Measurements from ENCODE around the gene ITGAL.
A peak's percentile ranks its signal among the peaks of the same experiment; 100 is the strongest.
"Not testable (repeated sequence)": the region's sequence is repeated elsewhere in the genome, so short reads cannot be mapped to it uniquely, and the experiment has no call there.

The ITGAL gene

GRCh38 chr16:30491744-30492308, 19.3 kb downstream of the ITGAL start:
- peak; percentile 40 for DNase-seq (ENCODE audit: low read depth)

DNA sequence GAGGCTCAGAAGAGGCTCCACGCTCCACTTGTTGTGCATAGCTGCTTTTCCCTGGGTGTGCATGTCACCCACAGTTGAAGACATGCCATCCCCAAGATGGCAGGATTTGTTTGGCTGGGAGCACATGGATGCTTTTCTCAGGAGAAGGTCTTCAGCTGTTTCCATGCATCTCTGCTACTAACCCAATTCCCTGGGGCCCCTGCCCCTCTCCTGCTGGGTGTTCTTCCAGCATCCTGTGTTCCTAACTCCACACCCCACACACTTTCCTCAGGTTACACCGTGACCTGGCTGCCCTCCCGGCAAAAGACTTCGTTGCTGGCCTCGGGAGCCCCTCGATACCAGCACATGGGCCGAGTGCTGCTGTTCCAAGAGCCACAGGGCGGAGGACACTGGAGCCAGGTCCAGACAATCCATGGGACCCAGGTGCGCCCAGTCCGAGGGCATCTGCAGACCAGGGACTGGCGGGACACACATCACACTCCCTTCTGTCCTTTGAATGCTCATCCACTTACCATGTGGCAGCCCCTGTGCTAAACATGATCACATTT, 21.5 kb downstream of the ITGAL start:
- no peak for DNase-seq (ENCODE audit: low read depth)

- no peak for DNase-seq (ENCODE audit: low read depth)
Observed at GRCh38 chr16:30494709-30495108, 22.2 kb downstream of the ITGAL start.

DNA sequence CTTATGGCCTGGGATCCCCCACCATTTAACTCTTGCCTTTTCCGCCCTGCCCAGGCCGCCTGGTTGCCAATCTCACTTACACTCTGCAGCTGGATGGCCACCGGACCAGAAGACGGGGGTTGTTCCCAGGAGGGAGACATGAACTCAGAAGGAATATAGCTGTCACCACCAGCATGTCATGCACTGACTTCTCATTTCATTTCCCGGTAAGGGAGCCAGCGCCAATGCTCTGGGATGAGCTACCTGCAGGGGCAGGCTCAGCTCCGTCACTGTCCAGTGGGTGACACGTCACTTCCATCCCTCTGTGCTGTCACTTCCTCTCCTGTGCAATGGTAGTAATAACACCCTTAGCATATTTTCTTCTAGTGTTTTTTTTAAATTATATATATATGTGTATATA, 26.7 kb downstream of the ITGAL start:
- no peak for DNase-seq (ENCODE audit: low read depth)

DNA sequence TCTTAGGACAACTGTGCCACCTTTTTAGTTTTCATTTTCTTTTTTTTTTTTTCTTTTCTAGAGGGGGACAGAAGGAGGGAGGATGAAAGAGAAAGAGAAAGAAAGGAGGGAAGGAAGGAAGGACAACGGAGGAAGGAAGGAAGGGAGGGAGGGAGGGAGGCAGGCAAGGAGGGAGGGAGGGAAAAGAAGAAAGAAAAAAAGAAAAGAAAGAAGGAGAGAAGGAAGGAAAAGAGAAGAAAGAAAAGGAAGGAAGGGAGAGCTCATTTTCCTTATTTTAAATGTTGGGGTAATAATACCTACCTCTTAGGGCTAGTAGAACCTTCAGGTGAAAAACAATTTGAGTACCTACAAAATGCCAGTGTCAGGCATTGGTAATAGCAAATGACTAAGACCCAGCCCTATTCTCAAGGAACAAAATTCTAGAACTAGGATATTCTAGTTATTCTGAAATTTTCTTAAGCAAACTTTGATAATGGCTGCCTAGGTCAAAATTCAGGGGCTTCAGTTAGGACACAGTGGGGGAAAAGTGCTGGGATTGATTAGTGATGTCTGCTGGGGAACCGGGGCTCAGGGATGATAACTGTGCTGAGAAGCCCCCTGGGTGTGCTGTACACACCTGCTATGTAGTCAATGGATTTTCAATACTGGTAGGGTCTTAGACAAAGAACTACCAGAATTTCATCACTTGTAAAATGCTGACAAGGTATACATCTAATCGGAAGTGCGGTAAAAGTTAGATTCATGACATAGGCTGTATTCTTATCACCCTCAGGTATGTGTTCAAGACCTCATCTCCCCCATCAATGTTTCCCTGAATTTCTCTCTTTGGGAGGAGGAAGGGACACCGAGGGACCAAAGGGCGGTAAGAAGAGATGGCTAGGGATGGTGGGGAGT, 31.1 kb downstream of the ITGAL start:
- no peak for DNase-seq (ENCODE audit: low read depth)

GRCh38 chr16:30509081-30509765, 36.7 kb downstream of the ITGAL start:
- DNase-seq (ENCODE audit: low read depth) = no peak

DNA sequence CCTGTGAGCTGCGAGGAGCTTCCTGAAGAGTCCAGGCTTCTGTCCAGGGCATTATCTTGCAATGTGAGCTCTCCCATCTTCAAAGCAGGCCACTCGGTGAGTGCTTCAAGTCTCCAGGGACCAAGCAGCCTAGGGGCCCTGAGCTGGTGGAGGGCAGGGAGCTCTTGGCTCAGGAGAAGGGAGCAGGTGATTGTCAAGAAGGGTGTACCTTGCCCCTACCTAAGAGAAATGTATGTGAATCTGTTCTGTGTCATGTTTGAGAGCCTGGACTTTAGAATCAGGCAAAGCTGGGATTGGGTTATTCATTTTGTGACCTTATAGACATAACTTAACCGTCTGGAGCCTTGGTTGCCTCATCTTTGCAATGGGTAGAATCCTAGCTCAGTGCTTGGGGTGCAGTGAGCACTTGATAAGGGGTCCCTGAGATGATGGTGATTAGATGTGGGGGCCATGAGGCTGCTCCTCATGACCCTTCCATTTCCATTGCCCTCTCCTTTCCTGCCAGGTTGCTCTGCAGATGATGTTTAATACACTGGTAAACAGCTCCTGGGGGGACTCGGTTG, 37.9 kb downstream of the ITGAL start:
- DNase-seq (ENCODE audit: low read depth) = no peak

GRCh38 chr16:30511509-30511908, 39.0 kb downstream of the ITGAL start:
- DNase-seq (ENCODE audit: low read depth) = no peak

DNA sequence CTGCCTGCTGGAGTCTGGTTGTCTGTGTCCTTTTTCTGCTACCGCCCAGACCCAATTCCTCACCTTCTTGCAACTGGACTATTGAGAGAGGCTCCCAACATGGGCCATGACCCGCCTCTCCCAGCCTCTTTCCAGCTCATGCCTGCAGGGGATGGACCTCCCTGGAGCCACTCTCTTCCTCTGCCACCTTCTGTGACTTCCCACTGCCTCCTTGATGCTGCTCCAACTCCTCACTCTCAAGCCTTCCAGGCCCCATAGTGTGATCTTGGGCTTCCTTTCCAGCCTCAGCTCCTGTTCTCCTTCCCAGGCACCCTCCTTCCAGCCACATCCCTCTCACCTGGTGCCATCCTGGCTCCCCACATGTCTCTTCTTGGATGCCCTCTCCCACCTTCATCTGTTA, 42.7 kb downstream of the ITGAL start:
- no peak for DNase-seq (ENCODE audit: low read depth)

GRCh38 chr16:30518552-30518951, 46.0 kb downstream of the ITGAL start:
- no peak for DNase-seq (ENCODE audit: low read depth)

DNA sequence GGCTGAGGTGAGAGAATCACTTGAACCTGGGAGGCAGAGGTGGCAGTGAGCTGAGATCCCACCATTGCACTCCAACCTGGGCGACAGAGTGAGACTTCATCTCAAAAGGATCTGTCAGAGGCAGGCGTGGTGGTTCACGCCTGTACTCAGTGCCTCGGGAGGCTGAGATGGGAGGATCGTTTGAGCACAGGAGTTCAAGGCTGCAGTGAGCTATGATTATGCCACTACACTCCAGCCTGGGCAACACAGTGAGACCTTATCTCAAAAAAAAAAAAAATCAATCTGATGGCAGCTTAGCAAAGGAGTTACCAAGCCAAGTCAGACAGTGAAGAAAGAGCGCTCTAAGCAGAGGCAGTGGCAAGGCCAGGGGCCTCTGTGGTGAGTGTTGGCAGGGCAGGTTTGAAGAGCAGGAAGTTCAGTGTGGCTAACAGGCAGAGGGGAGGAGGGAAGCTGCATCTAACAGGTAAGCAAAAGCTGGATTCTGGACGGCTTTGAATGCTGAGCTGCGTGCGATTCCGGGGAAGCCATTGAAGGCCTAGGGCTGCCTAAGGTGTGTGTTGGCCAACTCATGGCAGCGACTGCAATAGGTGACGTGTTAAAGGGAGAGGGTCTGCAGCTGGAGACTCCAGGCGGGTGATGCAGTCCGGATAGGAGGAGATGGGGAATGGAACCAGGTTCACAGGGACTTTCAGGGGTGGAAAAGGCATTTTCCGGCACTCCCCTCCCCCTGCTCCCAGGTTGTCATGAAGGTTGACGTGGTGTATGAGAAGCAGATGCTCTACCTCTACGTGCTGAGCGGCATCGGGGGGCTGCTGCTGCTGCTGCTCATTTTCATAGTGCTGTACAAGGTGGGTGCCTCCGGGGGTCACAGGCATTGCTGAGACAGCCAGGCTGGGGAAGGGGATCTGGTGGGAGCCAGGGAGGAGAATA, 46.8 kb downstream of the ITGAL start:
- no peak for DNase-seq (ENCODE audit: low read depth)

GRCh38 chr16:30521476-30521872, 48.9 kb downstream of the ITGAL start:
- DNase-seq (ENCODE audit: low read depth) = no peak

DNA sequence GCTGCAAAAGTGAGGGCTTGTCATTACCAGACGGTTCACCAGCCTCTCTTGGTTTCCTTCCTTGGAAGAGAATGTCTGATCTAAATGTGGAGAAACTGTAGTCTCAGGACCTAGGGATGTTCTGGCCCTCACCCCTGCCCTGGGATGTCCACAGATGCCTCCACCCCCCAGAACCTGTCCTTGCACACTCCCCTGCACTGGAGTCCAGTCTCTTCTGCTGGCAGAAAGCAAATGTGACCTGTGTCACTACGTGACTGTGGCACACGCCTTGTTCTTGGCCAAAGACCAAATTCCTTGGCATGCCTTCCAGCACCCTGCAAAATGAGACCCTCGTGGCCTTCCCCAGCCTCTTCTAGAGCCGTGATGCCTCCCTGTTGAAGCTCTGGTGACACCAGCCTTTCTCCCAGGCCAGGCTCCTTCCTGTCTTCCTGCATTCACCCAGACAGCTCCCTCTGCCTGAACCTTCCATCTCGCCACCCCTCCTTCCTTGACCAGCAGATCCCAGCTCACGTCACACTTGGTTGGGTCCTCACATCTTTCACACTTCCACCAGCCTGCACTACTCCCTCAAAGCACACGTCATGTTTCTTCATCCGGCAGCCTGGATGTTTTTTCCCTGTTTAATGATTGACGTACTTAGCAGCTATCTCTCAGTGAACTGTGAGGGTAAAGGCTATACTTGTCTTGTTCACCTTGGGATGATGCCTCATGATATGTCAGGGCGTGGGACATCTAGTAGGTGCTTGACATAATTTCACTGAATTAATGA, 49.5 kb downstream of the ITGAL start:
- DNase-seq (ENCODE audit: low read depth) = no peak

DNA sequence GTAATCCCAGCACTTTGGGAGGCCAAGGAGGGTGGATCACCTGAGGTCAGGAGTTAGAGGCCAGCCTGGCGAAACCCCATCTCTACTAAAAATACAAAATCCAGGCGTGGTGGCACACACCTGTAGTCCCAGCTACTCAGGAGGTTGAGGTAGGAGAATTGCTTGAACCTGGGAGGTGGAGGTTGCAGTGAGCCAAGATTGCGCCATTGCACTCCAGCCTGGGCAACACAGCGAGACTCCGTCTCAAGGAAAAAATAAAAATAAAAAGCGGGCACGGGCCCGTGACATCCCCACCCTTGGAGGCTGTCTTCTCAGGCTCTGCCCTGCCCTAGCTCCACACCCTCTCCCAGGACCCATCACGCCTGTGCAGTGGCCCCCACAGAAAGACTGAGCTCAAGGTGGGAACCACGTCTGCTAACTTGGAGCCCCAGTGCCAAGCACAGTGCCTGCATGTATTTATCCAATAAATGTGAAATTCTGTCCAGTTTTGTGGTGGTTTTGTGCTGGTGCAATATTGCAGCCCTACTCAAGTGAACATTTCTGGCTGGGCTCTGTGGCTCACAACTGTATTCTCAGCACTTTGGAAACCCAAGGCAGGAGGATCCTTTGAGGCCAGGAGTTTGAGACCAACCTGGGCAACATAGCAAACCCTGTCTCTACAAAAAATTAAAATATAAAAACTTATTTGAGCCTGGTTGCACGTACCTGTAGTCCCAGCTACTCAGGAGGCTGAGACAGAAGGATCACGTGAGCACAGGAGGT, 50.3 kb downstream of the ITGAL start:
- not testable (repeated sequence) for DNase-seq (ENCODE audit: low read depth)

DNA sequence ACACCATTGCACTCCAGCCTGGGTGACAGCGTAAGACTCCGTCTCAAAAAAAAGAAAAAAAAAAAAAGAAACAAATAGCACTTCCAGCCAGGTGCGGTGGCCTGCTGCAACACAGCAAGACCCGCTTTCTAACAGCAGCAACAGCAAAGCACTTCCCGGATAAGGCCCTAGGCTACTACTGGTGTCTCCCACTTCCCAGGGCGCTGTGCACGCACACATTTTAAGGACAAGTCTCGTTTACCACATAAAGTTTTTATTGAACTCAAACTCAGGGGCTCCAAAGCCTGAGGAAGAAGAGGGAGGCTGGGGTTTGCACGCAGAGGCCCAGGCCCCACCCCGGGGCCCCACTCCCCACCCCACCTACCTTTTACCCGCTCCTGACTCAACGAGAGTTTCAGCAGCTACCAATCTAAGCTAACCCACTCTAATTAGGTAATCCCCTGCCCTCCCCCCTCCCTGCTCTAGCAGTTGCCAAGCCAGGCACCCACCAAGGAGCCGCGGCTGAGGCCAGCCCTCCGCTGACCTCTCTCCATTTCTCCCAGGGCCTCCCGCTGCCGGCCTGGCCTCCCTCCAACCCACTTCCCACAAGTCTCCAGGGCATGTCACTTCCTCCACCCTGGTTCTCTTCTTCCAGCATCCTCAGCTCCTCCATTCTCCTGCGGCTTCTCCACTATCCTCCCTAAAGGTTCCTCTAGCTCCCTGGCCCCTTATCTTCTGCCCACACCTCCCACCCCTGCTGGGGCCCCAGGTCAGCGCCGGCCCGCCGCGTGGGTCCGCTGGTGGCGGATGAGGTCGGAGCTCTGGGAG, 51.4 kb downstream of the ITGAL start:
- DNase-seq (ENCODE audit: low read depth) = no peak

DNA sequence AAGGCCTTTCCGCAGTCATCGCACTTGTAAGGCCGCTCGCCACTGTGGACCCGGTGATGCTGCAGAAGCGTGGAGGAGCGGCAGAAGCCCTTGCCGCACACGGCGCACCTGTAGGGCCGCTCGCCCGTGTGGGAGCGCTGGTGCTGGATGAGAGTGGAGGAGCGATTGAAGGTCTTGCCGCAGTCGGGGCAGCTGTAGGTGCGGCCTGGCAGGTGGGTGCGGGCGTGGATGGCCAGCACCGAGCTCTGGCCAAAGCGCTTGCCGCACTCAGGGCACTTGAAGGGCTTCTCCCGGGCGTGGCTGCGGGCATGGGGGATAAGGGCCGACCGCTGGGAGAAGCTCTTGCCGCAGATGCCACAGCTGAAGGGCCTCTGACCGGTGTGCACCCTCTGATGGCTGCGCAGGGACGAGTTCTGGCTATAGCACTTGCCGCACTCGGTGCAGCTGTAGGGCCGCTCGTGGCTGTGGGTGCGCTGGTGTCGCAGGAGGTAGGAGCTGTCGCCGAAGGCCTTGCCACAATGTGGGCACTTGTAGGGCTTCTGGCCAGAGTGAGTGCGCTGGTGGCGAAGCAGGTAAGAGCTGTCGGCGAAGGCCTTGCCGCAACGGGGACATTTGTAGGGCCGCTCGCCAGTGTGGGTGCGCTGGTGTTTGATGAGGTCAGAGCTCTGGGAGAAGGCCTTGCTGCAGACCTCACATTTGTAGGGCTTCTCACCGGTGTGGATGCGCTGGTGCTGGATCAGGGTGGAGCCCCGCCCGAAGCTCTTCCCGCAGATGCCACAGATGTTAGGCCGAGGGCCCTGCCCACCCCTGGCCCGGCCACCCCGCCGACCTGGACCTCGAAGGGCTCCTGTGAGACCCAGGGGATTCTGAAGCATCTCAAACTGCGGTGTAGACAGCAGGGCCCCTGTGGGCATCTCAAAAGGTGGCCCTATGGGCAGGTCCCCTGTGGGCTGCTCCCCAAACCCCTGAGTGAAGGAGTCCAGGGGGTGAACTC, 52.3 kb downstream of the ITGAL start:
- no peak for DNase-seq (ENCODE audit: low read depth)

- no peak for DNase-seq (ENCODE audit: low read depth)
Observed at GRCh38 chr16:30525844-30526136, 53.2 kb downstream of the ITGAL start.
